MM.1S (cell line): ENCODE data around the gene VGLL3.

Source experiments
- CTCF ChIP-seq: fragments of 300-600 bp; sonication (generic); IDR thresholded peaks from 2 replicates; pipeline ENCODE4 v1.5.1; 2016; ENCODE audit warnings: antibody characterized with exemption, low read length, mixed read lengths
- EZH2 ChIP-seq: fragments of 300-600 bp; sonication (generic); optimal IDR thresholded peaks from 2 replicates; pipeline ENCODE3; 2017; ENCODE audit warnings: low read depth, mild to moderate bottlenecking, antibody characterized with exemption, low read length, mixed read lengths

- TF ChIP-seq CTCF = no peak
- TF ChIP-seq EZH2 = no peak
Measured at GRCh38 chr3:86989611-86990010, 1.3 kb downstream of the VGLL3 start.
